HUES6 (cell line): ENCODE data around the gene PCTP.

Experiments
- H3K27ac ChIP-seq: 2 replicates; pipeline ENCODE4 v1.7.0; 2013; ENCODE audit warnings: low read depth, mild to moderate bottlenecking, low read length, inconsistent platforms
- H3K27me3 ChIP-seq: 2 replicates; pipeline ENCODE4 v1.6.1; 2013; ENCODE audit warnings: low read length; ENCODE audit not compliant: control insufficient read depth, insufficient read depth
- H3K36me3 ChIP-seq: 2 replicates; pipeline ENCODE4 v1.6.1; 2013; ENCODE audit warnings: low read length; ENCODE audit not compliant: control insufficient read depth, insufficient read depth
- H3K4me1 ChIP-seq: 2 replicates; pipeline ENCODE4 v1.6.1; 2013; ENCODE audit warnings: low read length; ENCODE audit not compliant: control insufficient read depth, insufficient read depth
- H3K4me3 ChIP-seq: 2 replicates; pipeline ENCODE4 v1.5.1; 2013; ENCODE audit warnings: low read depth, low read length
- H3K9ac ChIP-seq: one replicate; pipeline ENCODE4 v1.6.1; 2013; ENCODE audit warnings: mild to moderate bottlenecking, low read length
- H3K9me3 ChIP-seq: 2 replicates; pipeline ENCODE4 v1.6.1; 2013; ENCODE audit warnings: low read depth, low read length; ENCODE audit not compliant: control insufficient read depth, insufficient read depth

PCTP gene

DNA sequence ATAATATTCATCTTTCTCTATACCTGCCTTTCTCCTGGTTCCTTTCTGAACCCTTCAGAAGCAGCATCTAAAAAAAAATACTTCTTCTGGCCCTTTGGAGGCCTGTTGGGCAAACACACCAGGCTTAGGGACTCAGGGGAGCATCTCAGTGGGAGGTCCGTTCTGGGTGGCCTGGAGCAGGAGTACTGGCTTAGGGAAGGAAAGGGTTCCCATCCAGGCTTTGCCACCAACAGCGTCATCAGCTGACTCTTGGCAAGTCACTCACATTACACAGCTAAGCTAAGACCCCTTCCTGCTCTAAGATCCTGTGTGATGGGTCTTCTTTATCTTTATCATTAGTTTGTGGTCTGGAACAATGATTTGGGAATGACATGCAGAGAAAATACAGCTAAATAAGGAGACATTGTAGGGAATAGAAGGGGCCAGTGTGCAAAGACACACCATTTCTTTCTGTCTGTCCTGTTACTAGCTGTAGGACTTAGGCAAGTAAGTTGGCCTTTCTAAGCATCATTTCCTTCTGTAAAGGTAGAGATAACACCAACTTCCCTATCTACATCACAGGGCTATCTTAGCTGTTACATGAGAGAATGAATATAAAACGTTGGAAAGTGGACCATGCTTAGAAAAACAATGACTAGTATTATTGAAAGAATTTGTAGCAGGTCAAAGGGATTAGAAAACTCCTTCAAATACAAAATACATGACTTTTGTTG is 9.9 kb downstream of the PCTP start:
- no peak overlapping the region for H3K9ac ChIP-seq
- no peak overlapping the region for H3K4me3 ChIP-seq
- H3K36me3 ChIP-seq, result no peaks in the 10 kb centered on the region
- no peaks in the 10 kb centered on the region for H3K27me3 ChIP-seq
- H3K27ac ChIP-seq, result no peak overlapping the region
- H3K4me1 ChIP-seq, result no peaks in the 10 kb centered on the region
- H3K9me3 ChIP-seq, result no peaks in the 10 kb centered on the region

DNA sequence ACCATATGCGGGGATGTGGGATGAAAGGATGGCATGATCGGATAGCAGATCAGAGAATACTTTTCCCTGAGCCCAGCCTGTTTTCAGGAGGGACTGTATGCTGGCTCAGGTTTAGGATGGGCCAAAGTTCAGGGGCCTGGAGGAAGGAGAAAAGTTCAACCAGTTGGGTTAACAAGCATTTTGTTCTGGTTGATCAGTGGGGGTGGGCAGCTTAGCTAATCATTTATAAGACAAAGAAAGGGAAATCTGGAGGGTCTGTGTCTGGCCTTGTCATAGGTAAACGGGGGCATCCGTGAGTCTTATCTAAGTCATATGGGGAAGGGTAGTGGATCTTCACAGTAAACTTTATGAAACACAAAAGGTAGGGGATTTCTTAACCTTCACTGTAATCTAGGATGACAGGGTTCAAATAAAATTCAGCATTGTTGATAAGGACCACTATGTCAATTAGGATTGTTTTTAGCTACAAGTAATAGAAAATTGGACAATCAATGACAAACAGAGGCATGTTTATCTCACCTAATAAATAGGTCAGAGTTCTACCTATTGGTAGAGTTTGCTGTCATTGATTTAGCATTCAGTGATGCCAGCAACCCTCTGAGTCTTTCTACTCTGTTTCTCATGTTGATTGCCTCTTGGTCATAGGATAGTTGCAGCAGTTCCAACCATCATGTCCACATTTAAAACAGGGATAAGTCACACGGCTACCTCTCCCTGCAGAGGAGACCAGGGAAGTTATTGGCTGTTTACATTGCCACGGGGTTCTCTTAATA is 11.4 kb downstream of the PCTP start:
- H3K9ac ChIP-seq, result no peak overlapping the region
- no peaks in the 10 kb centered on the region for H3K9me3 ChIP-seq
- H3K36me3 ChIP-seq, result no peaks in the 10 kb centered on the region
- no peaks in the 10 kb centered on the region for H3K27me3 ChIP-seq
- H3K4me1 ChIP-seq, result no peaks in the 10 kb centered on the region
- H3K4me3 ChIP-seq, result no peak overlapping the region
- H3K27ac ChIP-seq, result no peak overlapping the region

DNA sequence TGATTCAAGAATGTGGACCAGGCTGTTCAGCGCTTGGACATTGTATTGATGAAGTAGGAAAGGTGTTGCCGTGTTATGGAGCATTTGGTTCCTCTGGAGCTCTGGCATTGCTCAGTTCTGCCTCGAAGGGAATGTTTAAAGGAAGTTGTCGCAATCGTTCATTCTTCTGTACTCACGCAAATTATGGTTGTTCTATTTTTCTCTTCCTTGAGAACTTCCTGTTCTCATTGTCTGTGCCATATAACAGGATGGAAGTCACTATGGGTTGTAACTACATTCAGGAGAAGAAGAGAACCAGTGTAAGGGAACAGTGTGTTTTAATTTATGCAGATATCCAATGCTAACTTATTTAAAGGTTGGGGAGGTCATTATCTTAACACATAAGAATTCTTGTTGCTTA is 13.0 kb downstream of the PCTP start:
- Histone ChIP-seq H3K27ac (no peak overlapping the region), H3K27me3 (no peaks in the 10 kb centered on the region), H3K9me3 (no peaks in the 10 kb centered on the region), H3K9ac (no peak overlapping the region), H3K36me3 (no peaks in the 10 kb centered on the region), H3K4me3 (no peak overlapping the region), H3K4me1 (no peaks in the 10 kb centered on the region)

GRCh38 chr17:55764610-55765009 is 13.8 kb downstream of the PCTP start:
- H3K9ac ChIP-seq, result no peak overlapping the region
- H3K27ac ChIP-seq, result no peak overlapping the region
- no peaks in the 10 kb centered on the region for H3K27me3 ChIP-seq
- H3K4me1 ChIP-seq, result no peaks in the 10 kb centered on the region
- no peaks in the 10 kb centered on the region for H3K36me3 ChIP-seq
- no peak overlapping the region for H3K4me3 ChIP-seq
- no peaks in the 10 kb centered on the region for H3K9me3 ChIP-seq

GRCh38 chr17:55765472-55765871 is 14.6 kb downstream of the PCTP start:
- no peaks in the 10 kb centered on the region for H3K9me3 ChIP-seq
- no peaks in the 10 kb centered on the region for H3K36me3 ChIP-seq
- no peaks in the 10 kb centered on the region for H3K4me1 ChIP-seq
- H3K27me3 ChIP-seq, result no peaks in the 10 kb centered on the region
- H3K27ac ChIP-seq, result no peak overlapping the region
- H3K4me3 ChIP-seq, result no peak overlapping the region
- H3K9ac ChIP-seq, result no peak overlapping the region

- H3K27ac ChIP-seq, result no peak overlapping the region
- H3K4me1 ChIP-seq, result no peaks in the 10 kb centered on the region
- H3K9me3 ChIP-seq, result no peaks in the 10 kb centered on the region
- no peak overlapping the region for H3K9ac ChIP-seq
- H3K27me3 ChIP-seq, result no peaks in the 10 kb centered on the region
- H3K36me3 ChIP-seq, result peaks cover 3% of the 10 kb centered on the region; the same call in 1 of the 2 replicates
- no peak overlapping the region for H3K4me3 ChIP-seq
Measured at GRCh38 chr17:55768936-55769624, 18.2 kb downstream of the PCTP start.

GRCh38 chr17:55769625-55770000 is 18.8 kb downstream of the PCTP start:
- Histone ChIP-seq H3K27me3 (no peaks in the 10 kb centered on the region), H3K4me3 (no peak overlapping the region), H3K4me1 (no peaks in the 10 kb centered on the region), H3K36me3 (peaks cover 3% of the 10 kb centered on the region; the same call in 1 of the 2 replicates), H3K9me3 (no peaks in the 10 kb centered on the region), H3K27ac (no peak overlapping the region), H3K9ac (no peak overlapping the region)

DNA sequence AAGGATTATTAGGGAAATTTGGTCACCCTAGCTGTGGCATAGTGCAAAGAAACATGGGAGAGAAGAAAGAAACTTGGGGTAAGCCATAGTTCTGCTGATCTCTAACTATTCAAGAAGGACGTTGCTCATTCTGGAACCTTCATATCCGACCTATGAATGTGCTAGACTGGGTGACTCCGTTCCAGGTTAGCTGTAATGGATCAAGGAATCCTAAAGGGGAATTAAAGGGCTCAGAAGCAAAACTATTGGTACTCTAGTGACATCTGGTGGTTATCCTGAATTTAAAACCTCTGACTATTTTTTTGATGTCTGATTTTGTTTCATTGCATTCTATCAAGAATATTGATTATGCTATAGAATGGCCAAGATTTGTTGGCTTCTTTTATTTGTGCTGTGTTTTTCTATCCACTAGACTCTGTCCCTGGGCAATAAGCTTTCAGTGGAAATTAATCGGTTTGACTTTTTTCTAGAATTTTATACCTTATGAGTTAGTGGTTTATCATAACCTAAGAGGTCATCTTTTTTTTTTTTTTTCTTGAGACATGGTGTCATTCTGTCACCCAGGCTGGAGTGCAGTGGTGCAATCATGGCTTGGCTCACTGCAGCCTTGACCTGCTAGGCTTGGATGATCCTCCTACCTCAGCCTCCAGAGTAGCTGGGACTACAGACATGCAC is 19.5 kb downstream of the PCTP start:
- no peaks in the 10 kb centered on the region for H3K4me1 ChIP-seq
- H3K27ac ChIP-seq, result no peak overlapping the region
- H3K9ac ChIP-seq, result no peak overlapping the region
- no peak overlapping the region for H3K4me3 ChIP-seq
- peaks cover 3% of the 10 kb centered on the region; the same call in 1 of the 2 replicates for H3K36me3 ChIP-seq
- no peaks in the 10 kb centered on the region for H3K9me3 ChIP-seq
- H3K27me3 ChIP-seq, result no peaks in the 10 kb centered on the region

DNA sequence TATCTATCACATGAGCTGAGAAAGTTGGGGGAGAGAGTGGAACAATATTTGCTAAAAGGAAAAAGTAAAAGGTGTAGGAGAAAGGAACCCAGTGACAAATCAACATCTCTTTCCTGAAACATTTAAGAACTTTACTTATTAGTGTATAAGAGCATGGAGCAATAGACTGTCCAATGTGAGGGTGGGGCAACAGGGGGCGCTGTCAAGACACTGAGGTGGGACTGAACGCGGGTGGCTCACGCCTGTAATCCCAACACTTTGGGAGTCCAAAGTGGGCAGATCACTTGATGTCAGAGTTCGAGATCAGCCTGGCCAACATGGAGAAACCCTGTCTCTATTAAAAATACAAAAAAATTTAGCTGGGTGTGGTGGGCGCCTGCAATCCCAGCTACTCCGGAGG is 21.2 kb downstream of the PCTP start:
- H3K4me1 ChIP-seq, result no peaks in the 10 kb centered on the region
- H3K9ac ChIP-seq, result no peak overlapping the region
- no peaks in the 10 kb centered on the region for H3K9me3 ChIP-seq
- no peak overlapping the region for H3K4me3 ChIP-seq
- H3K27ac ChIP-seq, result no peak overlapping the region
- peaks cover 15% of the 10 kb centered on the region for H3K36me3 ChIP-seq
- H3K27me3 ChIP-seq, result no peaks in the 10 kb centered on the region

DNA sequence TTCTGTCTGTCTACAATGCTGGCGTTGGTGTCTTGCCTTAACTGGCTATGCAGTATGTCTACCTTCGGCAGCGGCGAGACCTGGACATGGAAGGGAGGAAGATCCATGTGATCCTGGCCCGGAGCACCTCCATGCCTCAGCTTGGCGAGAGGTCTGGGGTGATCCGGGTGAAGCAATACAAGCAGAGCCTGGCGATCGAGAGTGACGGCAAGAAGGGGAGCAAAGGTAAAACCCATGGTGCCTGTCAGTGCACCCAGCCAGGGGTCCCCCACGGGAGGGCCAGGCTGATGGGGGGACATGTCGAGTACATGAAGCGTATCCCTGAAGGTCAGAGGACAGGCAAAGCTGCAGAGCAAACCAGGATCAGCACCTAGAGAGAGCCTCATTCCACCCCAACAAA is 22.8 kb downstream of the PCTP start:
- Histone ChIP-seq H3K9ac (no peak overlapping the region), H3K4me3 (no peak overlapping the region), H3K27me3 (no peaks in the 10 kb centered on the region), H3K27ac (no peak overlapping the region), H3K4me1 (no peaks in the 10 kb centered on the region), H3K9me3 (no peaks in the 10 kb centered on the region), H3K36me3 (peaks cover 15% of the 10 kb centered on the region)
